Endometrial microvascular endothelial cells (primary cell): ENCODE data around the gene VIL1. TPM values are rescaled to one million over a fixed set of nuclear protein-coding genes. Genes with fewer than 3 reads are reported as not detected.

ENCODE experiments used
- in situ Hi-C: cut with HindIII; loops from 2 replicates; pipeline ENCODE4 v1.10.0; 2017; ENCODE audit warnings: low sequenced_read_pairs, low pct_unique_long_range_greater_than_20kb; ENCODE audit errors: inconsistent ontology term
- total RNA-seq: library from RNA; depleted of rRNA; stranded (reverse); fragments of >200 nt; gene quantifications from one replicate; pipeline ENCODE4 v1.2.3, GENCODE V29; 2015; ENCODE audit errors: inconsistent ontology term

Gene VIL1
- total RNA-seq = not detected

DNA sequence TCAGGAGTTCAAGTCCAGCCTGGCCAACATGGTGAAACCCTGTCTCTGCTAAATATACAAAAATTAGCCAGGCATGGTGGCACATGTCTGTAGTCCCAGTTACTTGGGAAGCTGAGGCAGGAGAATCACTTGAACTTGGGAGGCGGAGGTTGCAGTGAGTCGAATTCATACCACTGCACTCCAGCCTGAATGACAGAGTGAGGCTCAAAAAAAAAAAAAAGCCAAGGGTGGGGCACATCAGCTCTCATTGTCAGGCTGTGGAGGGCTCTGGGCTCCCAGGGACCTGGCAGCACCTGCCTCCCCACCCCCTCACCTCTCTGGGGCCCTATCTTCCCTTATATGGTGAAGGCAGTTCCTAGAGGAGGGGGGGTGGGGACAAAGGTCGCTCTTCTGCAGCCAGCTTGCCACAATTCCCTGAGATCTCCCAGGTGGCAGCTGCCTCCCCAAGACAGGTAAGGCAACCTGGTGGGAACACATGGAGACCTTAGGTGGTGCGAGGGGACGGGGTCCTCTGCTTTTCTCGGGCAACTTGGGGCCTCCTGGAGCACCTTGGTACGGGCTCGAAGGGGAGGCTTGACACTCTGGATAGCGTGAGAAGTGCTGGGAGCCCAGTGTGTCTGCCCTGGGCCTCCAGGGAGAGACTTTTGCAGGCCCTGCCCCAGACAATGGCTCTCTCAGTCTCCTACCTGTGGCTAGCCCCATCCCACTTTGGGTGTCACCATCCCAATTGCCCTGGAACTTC lies at the start of gene VIL1:
VIL1 (plus strand) TSS at position 407 of the 742 bp plus-strand sequence. CDS start 4,656 bp downstream, outside the sequence.
- in situ Hi-C loops = no loop called here

DNA sequence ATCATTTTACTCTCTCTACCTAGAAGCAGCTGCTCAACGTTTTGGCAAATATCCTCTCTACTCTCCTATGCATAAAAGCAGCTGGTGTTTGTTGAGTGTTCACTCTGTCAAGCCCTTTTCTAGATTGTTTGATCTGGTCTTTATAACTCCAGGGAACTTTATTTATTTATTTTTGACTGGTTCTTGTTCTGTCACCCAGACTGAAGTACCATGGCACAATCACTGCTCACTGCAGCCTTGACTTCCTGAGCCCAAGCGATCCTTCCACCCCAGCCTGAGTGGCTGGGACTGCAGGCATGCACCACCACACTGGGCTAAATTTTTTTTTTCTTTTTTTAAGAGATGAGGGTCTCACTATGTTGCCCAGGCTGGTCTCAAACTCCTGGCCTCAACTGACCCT lies 49.6 kb upstream of the VIL1 start:
- in situ Hi-C loops = no loop called here

DNA sequence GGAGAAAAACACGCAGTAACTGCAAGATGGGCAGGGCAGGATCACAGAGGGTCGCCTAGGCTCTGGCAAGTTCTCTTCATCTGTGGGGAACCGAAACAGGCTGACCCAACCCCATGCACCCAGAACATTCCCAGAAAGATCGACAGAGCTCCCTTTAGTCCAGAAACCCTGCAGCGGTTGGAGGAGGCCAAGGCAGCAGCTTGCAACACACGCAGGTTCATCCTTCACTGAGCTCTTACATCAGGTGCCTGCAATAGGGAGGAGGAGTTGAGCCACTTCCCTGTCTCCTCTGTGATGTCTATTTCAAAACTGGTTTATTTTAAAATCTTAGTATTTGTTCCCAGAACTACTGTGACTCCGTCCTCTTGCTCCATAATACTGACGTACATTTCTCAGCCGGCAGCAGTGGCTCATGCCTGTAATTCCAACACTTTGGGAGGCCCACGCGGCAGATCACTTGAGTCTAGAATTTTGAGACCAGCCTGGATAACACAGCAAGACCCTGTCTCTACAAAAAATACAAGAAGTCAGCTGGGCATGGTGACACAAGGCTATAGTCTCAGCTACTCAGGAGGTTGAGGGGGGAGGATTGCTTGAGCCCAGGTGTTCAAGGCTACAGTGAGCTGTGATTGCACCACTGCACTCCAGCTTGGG lies 48.4 kb upstream of the VIL1 start:
- in situ Hi-C loops = no loop called here

DNA sequence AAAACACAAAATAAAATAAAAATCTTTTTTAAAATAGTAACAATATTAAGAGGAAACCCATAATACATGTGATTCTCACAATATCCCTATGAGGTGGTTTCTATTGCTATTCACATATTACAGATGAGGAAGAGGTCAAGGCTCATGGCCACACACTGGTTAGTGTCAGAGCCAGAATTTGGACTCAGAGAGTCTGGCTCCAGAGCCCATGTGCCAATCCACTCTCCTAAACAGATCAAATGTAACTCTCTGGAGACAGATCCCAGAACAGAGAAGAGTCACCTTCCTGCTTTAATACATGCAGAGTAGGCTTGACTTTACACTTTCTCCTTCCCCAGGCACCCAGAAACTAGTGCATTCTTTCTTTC lies 47.0 kb upstream of the VIL1 start:
- in situ Hi-C loops = no loop called here

DNA sequence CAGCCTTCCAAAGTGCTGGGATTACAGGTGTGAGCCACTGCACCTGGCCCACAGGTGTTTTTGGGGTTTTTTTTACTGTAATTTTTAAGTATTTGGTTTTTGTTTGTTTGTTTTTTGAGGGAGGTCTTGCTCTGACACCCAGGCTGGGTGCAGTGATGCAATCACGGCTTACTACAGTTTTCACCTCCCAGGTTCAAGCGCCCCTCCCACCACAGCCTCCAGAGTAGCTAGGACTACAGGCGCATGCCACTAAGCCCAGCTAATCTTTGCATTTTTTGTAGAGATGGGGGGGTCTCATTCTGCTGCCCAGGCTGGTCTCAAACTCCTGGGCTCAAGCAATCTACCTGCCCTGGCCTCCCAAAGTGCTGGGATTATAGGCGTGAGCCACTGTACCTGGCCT lies 44.1 kb upstream of the VIL1 start:
- in situ Hi-C loops = no loop called here

DNA sequence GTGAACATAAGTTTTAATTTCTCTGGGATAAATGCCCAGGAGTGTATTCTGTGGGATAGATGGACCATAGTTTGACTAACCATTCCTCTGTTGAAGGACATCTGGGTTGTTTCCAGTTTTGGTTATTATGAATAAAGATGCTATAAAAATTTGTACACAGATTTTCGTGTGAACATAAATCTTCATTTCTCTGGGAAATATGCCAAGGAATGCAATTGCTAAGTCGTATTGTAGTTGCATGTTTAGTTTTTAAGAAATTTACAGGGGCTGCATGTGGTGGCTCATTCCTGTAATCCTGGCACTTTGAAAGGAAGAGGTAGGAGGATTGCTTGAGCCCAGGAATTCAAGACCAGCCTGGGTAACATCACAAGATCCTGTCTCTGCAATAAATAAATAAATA lies 43.7 kb upstream of the VIL1 start:
- in situ Hi-C loops = no loop called here

DNA sequence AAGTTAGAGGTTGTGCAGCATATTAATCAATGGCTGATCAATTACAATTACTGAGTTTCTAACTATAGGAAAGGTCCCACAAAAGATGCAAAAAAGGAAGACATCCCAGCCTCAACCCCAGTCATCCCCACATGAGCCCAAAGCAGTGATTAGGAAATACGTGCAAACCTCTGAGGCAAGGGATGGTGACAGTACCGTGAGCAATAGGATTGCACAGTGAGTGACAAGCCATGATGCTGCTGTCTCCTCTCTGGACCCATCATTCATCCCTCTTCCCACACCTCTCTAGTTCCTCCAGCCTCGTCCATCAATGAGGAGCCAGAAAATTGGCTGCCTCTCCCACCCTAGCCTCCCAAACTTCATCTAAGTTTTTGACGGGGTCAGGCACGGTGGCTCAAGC lies 40.9 kb upstream of the VIL1 start:
- in situ Hi-C loops = no loop called here

DNA sequence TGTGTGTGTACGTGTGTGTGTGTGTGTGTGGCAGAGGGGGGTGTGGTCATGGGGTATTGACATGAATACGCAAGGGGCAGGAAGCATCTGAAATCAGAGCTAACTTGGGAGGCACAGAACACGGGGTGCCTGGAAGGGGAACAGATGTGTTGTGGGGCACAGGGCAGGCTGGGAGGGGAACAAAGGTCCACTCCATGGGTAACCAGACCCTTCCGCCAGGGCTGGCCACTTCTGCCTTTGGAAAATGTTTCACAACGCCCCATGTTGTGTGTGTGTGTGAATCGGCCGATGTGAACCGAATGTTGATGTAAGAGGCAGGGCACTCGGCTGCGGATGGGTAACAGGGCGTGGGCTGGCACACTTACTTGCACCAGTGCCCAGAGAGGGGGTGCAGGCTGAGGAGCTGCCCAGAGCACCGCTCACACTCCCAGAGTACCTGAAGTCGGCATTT lies 37.0 kb upstream of the VIL1 start, which contains the start of gene SLC11A1:
SLC11A1 (plus strand) TSS at position 358 of the 451 bp plus-strand sequence. CDS start 96 bp downstream, outside the sequence.
- in situ Hi-C loops = no loop called here

DNA sequence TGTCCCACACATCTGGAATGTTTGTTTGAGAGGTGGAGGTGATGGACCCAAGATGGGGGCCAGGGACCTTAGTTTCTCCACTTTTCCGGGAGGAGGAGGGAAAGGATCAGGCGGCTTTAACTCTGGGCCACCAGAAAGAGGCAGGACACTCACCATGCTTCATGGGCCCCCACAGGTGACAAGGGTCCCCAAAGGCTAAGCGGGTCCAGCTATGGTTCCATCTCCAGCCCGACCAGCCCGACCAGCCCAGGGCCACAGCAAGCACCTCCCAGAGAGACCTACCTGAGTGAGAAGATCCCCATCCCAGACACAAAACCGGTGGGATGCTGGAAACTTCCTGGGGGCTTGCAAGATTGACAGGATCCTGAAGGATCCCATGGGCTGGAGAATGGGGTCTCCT lies 36.1 kb upstream of the VIL1 start:
- in situ Hi-C loops = no loop called here

DNA sequence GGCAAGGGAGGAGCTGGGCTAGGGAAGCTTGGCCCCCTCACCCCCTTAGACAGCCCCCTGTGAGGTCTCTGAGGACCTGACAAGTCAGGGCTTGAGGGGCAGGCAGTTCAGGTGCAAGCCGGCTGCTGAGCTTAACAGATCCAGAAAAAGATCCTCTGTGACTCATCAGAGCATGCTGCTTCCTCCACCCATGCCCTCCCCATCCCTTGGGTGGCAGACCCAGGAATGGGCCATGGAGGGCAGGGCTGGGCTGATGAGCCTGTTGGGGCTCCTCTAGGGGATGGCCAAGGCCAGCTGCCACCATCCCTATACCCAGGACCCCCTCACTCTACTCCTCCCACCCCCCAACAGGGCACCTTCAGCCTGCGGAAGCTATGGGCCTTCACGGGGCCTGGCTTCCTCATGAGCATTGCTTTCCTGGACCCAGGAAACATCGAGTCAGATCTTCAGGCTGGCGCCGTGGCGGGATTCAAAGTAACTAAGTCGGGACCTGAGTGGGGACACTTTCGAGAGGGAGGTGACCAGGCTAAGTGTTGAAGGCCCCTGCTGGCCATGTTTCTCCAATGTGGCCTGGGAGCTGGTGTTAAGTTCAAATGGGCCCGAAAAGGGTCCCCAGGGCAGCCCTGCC lies 34.9 kb upstream of the VIL1 start:
- in situ Hi-C loops = no loop called here

DNA sequence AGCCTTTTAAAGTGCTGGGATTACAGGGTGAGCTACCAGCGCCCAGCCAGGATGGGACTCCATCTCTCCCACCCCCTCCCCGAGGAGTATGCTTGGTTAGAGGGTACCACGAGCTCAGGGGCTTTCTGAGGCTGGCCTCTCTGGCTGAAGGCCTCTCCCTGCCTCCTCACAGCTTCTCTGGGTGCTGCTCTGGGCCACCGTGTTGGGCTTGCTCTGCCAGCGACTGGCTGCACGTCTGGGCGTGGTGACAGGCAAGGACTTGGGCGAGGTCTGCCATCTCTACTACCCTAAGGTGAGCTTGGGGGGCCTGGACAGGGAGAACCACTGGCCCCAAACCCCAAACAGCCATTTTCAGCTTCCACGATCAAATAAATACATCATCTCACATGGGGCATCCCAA lies 33.9 kb upstream of the VIL1 start:
- in situ Hi-C loops = no loop called here

DNA sequence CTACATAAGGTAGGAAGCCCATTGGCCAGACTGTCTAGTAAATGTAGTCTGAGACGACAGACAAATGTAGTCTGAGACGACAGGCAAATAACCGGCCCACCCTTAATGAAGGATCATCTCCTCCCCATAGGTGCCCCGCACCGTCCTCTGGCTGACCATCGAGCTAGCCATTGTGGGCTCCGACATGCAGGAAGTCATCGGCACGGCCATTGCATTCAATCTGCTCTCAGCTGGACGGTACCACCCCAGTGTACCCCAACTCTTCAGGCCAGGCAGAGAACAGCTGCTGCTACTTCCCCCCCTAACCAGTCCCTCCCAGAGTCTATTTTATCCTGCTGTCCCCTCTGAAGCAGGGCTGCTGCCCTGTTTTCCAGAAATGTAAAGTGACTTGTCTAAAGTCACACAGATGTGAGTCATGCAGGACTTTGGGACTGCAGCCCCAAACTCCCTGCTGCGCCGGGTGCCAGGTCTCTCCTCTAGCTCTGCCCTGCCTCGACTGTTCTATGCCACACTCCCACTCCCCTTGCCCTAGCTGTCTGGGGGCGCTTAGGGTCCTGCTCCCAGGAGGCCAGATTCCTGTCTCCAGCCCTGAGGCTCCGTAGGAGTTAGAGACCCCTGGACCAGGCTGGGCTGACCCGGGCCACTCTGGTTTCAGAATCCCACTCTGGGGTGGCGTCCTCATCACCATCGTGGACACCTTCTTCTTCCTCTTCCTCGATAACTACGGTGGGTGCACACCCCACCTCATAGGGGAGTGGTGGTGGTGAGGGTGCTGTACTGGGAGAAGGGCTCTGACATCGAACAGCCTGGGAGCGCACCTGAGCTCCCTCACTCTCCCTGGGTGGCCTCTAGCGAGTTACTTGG lies 32.2 kb upstream of the VIL1 start:
- in situ Hi-C loops = no loop called here

DNA sequence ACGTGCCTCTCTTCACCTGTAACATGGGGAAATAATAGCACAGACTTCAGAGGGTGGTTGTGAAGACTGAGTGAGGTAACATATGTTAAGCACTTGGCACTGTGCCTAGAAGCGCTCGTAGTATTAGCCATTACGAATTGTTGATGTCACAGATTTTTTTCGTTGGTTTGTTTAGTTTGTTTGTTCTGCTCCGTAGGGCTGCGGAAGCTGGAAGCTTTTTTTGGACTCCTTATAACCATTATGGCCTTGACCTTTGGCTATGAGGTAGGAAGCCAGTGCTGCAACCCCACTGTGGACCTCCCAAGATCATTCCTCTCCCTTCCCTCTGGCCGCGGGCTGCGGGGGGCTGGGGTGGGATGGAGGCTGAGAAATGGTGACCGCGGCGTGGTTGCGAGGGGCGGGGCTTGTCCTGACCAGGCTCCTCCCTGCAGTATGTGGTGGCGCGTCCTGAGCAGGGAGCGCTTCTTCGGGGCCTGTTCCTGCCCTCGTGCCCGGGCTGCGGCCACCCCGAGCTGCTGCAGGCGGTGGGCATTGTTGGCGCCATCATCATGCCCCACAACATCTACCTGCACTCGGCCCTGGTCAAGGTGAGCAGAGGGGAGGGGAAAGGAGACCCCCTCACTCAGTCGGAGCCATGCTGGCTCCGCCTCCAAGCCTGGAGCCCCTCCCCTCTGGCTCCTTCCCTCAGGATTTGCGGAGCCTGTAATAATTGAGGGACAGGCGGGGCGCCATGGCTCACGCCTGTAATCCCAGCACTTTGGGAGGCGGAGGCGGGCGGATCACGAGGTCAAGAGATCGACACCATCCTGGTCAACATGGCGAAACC lies 31.3 kb upstream of the VIL1 start:
- in situ Hi-C loops = no loop called here

DNA sequence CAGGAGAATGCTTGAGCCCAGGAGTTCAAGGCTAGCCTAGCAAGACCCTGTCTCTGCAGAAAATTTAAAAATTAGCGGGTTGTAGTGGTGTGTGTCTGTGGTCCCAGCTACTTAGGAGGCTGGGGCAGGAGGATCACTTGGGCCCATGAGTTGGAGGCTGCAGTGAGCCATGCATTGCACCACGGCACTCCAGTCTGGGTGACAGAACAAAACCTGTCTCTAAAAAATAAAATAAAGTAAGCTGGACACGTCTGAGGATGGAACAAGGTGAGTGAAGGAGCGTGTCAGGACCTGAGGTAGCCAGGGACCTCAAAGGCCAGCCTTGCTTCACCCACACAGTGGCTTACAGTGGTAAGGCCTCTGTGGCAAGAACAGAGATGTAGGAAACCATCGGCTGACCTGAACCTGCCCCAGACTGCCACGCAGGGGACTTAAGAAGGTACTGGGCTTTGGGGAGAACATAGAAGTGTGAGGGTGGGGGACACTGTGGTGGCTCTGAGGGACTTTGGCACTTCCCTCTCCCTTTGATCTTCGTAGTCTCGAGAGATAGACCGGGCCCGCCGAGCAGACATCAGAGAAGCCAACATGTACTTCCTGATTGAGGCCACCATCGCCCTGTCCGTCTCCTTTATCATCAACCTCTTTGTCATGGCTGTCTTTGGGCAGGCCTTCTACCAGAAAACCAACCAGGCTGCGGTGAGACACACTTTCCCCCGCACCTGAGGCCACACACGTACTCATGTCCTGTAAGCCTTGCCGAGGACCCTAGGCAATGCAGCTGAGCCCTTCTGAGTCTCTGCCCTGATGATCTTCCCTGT lies 29.4 kb upstream of the VIL1 start:
- in situ Hi-C loops = no loop called here

DNA sequence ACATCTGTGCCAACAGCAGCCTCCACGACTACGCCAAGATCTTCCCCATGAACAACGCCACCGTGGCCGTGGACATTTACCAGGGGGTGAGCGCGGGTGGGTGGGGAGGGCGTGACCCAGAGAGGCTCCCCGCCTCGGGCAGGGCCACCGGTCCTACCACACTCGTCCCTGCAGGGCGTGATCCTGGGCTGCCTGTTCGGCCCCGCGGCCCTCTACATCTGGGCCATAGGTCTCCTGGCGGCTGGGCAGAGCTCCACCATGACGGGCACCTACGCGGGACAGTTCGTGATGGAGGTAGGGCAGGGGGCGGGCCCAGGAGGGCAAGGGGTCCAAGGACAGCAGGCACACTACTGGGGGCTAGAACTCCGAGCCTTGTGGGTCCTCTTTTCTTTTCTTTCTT lies 27.7 kb upstream of the VIL1 start:
- in situ Hi-C loops = no loop called here

DNA sequence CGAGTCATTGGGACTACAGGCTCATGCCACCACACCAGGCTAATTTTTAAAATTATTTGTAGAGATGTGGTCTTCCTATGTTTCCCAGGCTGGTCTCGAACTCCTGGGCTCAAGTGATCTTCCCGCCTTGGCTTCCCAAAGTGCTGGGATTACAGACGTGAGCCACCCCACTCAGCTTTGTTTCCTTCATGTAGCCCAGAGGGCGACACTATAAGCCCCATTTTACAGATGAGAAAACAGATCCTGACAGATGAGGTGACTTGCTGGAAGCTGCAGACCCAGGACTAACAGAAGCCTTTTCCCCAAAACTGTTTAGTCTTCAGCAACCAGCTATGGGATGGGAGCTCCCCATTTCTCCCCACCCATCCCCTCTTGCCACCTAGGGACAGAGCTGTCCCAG lies 26.5 kb upstream of the VIL1 start:
- in situ Hi-C loops = no loop called here

DNA sequence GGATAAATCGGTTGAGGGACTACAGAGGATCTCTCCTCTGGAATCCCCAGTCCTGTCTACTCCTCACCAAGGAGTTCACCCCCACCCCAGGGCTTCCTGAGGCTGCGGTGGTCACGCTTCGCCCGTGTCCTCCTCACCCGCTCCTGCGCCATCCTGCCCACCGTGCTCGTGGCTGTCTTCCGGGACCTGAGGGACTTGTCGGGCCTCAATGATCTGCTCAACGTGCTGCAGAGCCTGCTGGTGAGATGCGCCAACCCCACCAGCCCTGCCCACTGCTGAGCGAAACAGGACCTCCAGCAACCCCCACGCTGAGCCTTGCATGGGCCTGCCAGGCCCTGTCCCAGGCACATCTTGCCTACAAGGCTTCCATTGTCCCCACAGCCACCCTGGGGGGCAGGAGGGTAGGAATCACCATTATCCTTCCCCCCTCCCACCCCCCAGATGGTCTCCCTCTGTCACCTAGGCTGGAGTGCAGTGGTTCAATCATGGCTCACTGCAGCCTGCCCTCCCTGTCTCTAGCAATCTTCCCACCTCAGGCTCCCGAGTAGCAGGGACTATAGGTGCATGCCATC lies 25.9 kb upstream of the VIL1 start:
- in situ Hi-C loops = no loop called here
